ENCODE results near the gene MZT1. TPM values are rescaled to one million over a fixed set of nuclear protein-coding genes. Genes with fewer than 3 reads are reported as not detected.

The MZT1 gene
- total RNA-seq, 4 donors from 2014 or later, result 3.8 to 4.3 TPM; not detected in 2

DNA sequence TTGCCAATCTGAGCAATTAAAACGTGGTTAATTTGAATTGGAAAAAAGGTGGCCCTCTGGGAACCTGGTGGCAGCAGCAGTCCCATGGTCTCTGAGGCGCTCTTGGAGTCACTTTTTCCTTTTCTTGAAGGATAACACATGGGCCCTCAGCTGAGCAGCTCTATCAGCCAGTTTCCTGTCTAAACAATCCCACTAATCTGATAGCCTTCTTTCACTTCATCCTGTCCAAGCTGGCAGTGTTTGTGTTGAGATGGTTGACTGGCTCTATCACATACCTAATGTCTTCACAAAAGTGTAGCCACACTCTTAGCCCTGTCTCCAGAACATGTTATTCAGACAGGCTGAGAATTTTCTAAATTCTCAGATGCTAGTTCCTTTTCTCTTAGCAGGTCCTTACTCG, 10.7 kb downstream of the MZT1 start:
- 62 to 63% methylated on average over 3 of the region's 3 CpGs for WGBS, 2 donors (ENCODE audit: low coverage in 1 of 2)
- Histone ChIP-seq H3K4me3 (no peak overlapping the region), H3K4me1 (no peaks in the 10 kb centered on the region), H3K27me3 (no peaks in the 10 kb centered on the region), H3K36me3 (peaks cover 0 to 38% (median 18%) of the 10 kb centered on the region in 4 donors), H3K9me3 (no peaks in the 10 kb centered on the region), H3K27ac (no peak overlapping the region)
- DNase-seq, result no peak
- TF ChIP-seq CTCF (IDR thresholded peaks at IDR 0.05) (no peak), EP300 (IDR thresholded peaks at IDR 0.05; ENCODE audit: low read depth) (no peak), POLR2A (IDR thresholded peaks at IDR 0.05) (no peak), POLR2AphosphoS5 (IDR thresholded peaks at IDR 0.05) (no peak)
- in situ Hi-C loops (cut with MboI; ENCODE audit: low pct_ligation_motif_present in 1 of 4, low pct_unique_long_range_greater_than_20kb in 1 of 4, low sequenced_read_pairs in 3 of 4), result no loop called here
- intact Hi-C loops (cut with DNase I; ENCODE audit: low total_unique reads), result no loop called here

GRCh38 chr13:72700509-72700908, 26.9 kb downstream of the MZT1 start:
- no peak overlapping the region for H3K27ac ChIP-seq
- H3K9me3 ChIP-seq, result no peaks in the 10 kb centered on the region
- no peaks in the 10 kb centered on the region for H3K4me1 ChIP-seq
- no peaks in the 10 kb centered on the region for H3K27me3 ChIP-seq
- H3K36me3 ChIP-seq, result no peaks in the 10 kb centered on the region
- TF ChIP-seq POLR2AphosphoS5 (IDR thresholded peaks at IDR 0.05) (no peak), EP300 (IDR thresholded peaks at IDR 0.05; ENCODE audit: low read depth) (no peak), POLR2A (IDR thresholded peaks at IDR 0.05) (no peak), CTCF (IDR thresholded peaks at IDR 0.05) (no peak)
- in situ Hi-C loops (cut with MboI; ENCODE audit: low pct_ligation_motif_present in 1 of 4, low pct_unique_long_range_greater_than_20kb in 1 of 4, low sequenced_read_pairs in 3 of 4) (no loop called here), intact Hi-C loops (cut with DNase I; ENCODE audit: low total_unique reads) (no loop called here)
- H3K4me3 ChIP-seq, result no peak overlapping the region
- 86% methylated on average over 1 of the region's 1 CpG; no CpG with 5 or more reads in 1 of the 2 donors for WGBS, 2 donors (ENCODE audit: low coverage in 1 of 2)
- no peak for DNase-seq

- H3K27ac ChIP-seq, result no peak overlapping the region
- no peak for TF ChIP-seq POLR2AphosphoS5 (IDR thresholded peaks at IDR 0.05)
- TF ChIP-seq EP300 (IDR thresholded peaks at IDR 0.05; ENCODE audit: low read depth), result no peak
- no peak for TF ChIP-seq CTCF (IDR thresholded peaks at IDR 0.05)
- TF ChIP-seq POLR2A (IDR thresholded peaks at IDR 0.05), result no peak
- 63 to 76% methylated on average over 2 of the region's 2 CpGs for WGBS, 2 donors (ENCODE audit: low coverage in 1 of 2)
- DNase-seq, result no peak
- in situ Hi-C loops (cut with MboI; ENCODE audit: low pct_ligation_motif_present in 1 of 4, low pct_unique_long_range_greater_than_20kb in 1 of 4, low sequenced_read_pairs in 3 of 4) (no loop called here), intact Hi-C loops (cut with DNase I; ENCODE audit: low total_unique reads) (no loop called here)
- no peaks in the 10 kb centered on the region for H3K27me3 ChIP-seq
- no peaks in the 10 kb centered on the region for H3K4me1 ChIP-seq
- no peaks in the 10 kb centered on the region for H3K36me3 ChIP-seq
- no peak overlapping the region for H3K4me3 ChIP-seq
- no peaks in the 10 kb centered on the region for H3K9me3 ChIP-seq
Observed at GRCh38 chr13:72698164-72698563, 29.3 kb downstream of the MZT1 start.

- H3K4me3 ChIP-seq, result no peak overlapping the region
- DNase-seq, result no peak
- 8% methylated on average over 1 of the region's 1 CpG for WGBS, 2 donors (ENCODE audit: low coverage in 1 of 2)
- no peaks in the 10 kb centered on the region for H3K36me3 ChIP-seq
- no peaks in the 10 kb centered on the region for H3K27me3 ChIP-seq
- in situ Hi-C loops (cut with MboI; ENCODE audit: low pct_ligation_motif_present in 1 of 4, low pct_unique_long_range_greater_than_20kb in 1 of 4, low sequenced_read_pairs in 3 of 4) (no loop called here), intact Hi-C loops (cut with DNase I; ENCODE audit: low total_unique reads) (no loop called here)
- peak in 2 of 5 experiments; percentile 15 to 24 for TF ChIP-seq CTCF (IDR thresholded peaks at IDR 0.05)
- TF ChIP-seq POLR2AphosphoS5 (IDR thresholded peaks at IDR 0.05), result no peak
- no peaks in the 10 kb centered on the region for H3K9me3 ChIP-seq
- no peak overlapping the region for H3K27ac ChIP-seq
- no peaks in the 10 kb centered on the region for H3K4me1 ChIP-seq
Observed at GRCh38 chr13:72696579-72696978, 30.9 kb downstream of the MZT1 start.

Measured in transverse colon (tissue), 4 donors.